ENCODE results near the gene COCH. TPM values are rescaled to one million over a fixed set of nuclear protein-coding genes. Genes with fewer than 3 reads are reported as not detected.

The COCH gene
- total RNA-seq, 4 donors from 2014 or later: 0.35 to 2.0 (median 0.53) TPM

GRCh38 chr14:30882431-30882830, 8.1 kb downstream of the COCH start:
- Histone ChIP-seq H3K27ac (no peak overlapping the region), H3K27me3 (peaks cover 0 to 6% (median 0%) of the 10 kb centered on the region in 3 donors), H3K9me3 (no peaks in the 10 kb centered on the region), H3K36me3 (no peaks in the 10 kb centered on the region), H3K4me1 (no peaks in the 10 kb centered on the region), H3K4me3 (no peak overlapping the region)
- TF ChIP-seq POLR2A (IDR thresholded peaks at IDR 0.05) (no peak), CTCF (IDR thresholded peaks at IDR 0.05 in 4 of 5, conservative IDR thresholded peaks at IDR 0.05 in 1 of 5) (no peak)
- intact Hi-C loops (cut with DNase I; ENCODE audit: low total_unique reads): no loop called here
- in situ Hi-C loops (cut with MboI; ENCODE audit: low sequenced_read_pairs in 4 of 4): no loop called here
- DNase-seq (no peak), ATAC-seq (no peak)

- in situ Hi-C loops (cut with MboI; ENCODE audit: low sequenced_read_pairs in 4 of 4): no loop called here
- no peak for TF ChIP-seq CTCF (IDR thresholded peaks at IDR 0.05 in 4 of 5, conservative IDR thresholded peaks at IDR 0.05 in 1 of 5)
- TF ChIP-seq POLR2A (IDR thresholded peaks at IDR 0.05): no peak
- peaks cover 0 to 3% (median 0%) of the 10 kb centered on the region in 3 donors for H3K27me3 ChIP-seq
Measured at GRCh38 chr14:30883508-30884294, 9.3 kb downstream of the COCH start.

GRCh38 chr14:30884901-30885300, 10.5 kb downstream of the COCH start:
- no peaks in the 10 kb centered on the region for H3K4me1 ChIP-seq
- no peaks in the 10 kb centered on the region for H3K9me3 ChIP-seq
- no peak overlapping the region for H3K27ac ChIP-seq
- intact Hi-C loops (cut with DNase I; ENCODE audit: low total_unique reads): no loop called here
- H3K4me3 ChIP-seq: no peak overlapping the region
- H3K27me3 ChIP-seq: peaks cover 0 to 3% (median 0%) of the 10 kb centered on the region in 3 donors
- ATAC-seq: no peak
- no peaks in the 10 kb centered on the region for H3K36me3 ChIP-seq
- DNase-seq: no peak
- no peak for TF ChIP-seq POLR2A (IDR thresholded peaks at IDR 0.05)
- TF ChIP-seq CTCF (IDR thresholded peaks at IDR 0.05 in 4 of 5, conservative IDR thresholded peaks at IDR 0.05 in 1 of 5): no peak
- in situ Hi-C loops (cut with MboI; ENCODE audit: low sequenced_read_pairs in 4 of 4): no loop called here

More at GRCh38 chr14:30883508-30884294, 9.3 kb downstream of the COCH start:
- Histone ChIP-seq H3K9me3 (no peaks in the 10 kb centered on the region), H3K27ac (no peak overlapping the region), H3K4me3 (no peak overlapping the region), H3K36me3 (no peaks in the 10 kb centered on the region), H3K4me1 (no peaks in the 10 kb centered on the region)
- intact Hi-C loops (cut with DNase I; ENCODE audit: low total_unique reads): no loop called here
- ATAC-seq (no peak), DNase-seq (no peak)

GRCh38 chr14:30885840-30886740, 11.7 kb downstream of the COCH start:
- Histone ChIP-seq H3K9me3 (no peaks in the 10 kb centered on the region), H3K4me1 (no peaks in the 10 kb centered on the region), H3K36me3 (no peaks in the 10 kb centered on the region), H3K4me3 (no peak overlapping the region), H3K27me3 (peaks cover 0 to 3% (median 0%) of the 10 kb centered on the region in 3 donors), H3K27ac (no peak overlapping the region)
- TF ChIP-seq CTCF (IDR thresholded peaks at IDR 0.05 in 4 of 5, conservative IDR thresholded peaks at IDR 0.05 in 1 of 5) (no peak), POLR2A (IDR thresholded peaks at IDR 0.05) (no peak)
- in situ Hi-C loops (cut with MboI; ENCODE audit: low sequenced_read_pairs in 4 of 4): no loop called here
- DNase-seq (no peak), ATAC-seq (no peak)
- intact Hi-C loops (cut with DNase I; ENCODE audit: low total_unique reads): no loop called here

Data from gastrocnemius medialis (tissue), 4 donors.